HG02981 (cell line): ENCODE results near the gene CLDN17.

ENCODE experiments used
- ATAC-seq: cut with Tn5 transposase; IDR thresholded peaks from one replicate; pipeline ENCODE4 v1.9.1; 2021; ENCODE audit warnings: mild to moderate bottlenecking, moderate library complexity; ENCODE audit not compliant: unreplicated experiment

Gene CLDN17

DNA sequence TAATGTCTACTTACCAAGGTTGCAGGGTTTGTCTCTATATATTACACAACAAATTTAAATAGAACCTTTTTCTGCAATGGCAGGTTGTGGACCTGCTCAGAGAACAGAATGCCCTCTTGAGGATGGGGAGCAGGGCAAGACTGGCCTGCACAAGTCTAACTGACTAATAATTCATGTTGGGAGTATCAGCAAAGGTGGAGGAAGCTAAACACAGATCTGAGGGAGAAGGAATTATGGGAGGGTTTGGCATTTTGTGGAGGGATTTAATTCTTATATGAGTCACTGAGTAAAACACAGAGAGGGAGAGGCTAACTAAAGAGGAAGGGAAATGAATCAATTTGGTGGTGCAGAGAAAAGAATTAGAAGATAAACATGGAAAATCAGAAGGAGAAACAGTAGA, 40.0 kb downstream of the CLDN17 start:
- ATAC-seq = no peak

DNA sequence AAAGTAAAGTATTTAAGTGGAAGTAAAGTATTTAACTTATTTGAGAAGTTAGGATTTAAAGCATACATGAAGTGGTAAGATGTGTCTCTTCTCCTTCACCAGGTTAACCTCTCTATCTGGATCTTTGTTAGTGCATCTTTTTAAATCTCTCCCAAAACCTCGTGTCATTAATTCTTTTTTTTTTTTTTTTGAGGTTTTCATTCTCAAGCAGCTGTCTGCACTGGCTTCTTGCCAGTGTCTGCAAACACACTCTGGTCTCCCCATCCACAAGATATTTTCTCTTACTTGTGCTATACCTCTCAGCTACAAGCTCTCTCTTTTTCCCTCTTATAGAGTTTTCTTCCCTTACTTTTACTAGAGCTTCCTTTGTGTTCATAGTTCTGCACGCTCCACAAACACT, 49.0 kb downstream of the CLDN17 start:
- ATAC-seq = no peak

- no peak for ATAC-seq
Observed at GRCh38 chr21:30116479-30116878, 50.1 kb downstream of the CLDN17 start.
